Esophagus muscularis mucosa (tissue), 4 donors: Measurements from ENCODE around the gene LGALS16.

ENCODE experiments used
- CTCF ChIP-seq, 3 experiments: fragments of 200-600 bp in 2 of 3; fragments of 450-650 bp in 1 of 3; sonication (generic) in 2 of 3; IDR thresholded peaks; one replicate each; pipeline ENCODE4 v1.5.1; 2017 to 2019; ENCODE audit warnings: antibody characterized with exemption in 3 of 3, mild to moderate bottlenecking in 2 of 3, moderate library complexity in 1 of 3
- EP300 ChIP-seq: sonication (generic); formaldehyde crosslinking; IDR thresholded peaks from one replicate; pipeline ENCODE4 v1.6.1; 2017; ENCODE audit warnings: antibody characterized with exemption
- POLR2A ChIP-seq: fragments of 450-650 bp; IDR thresholded peaks from one replicate; pipeline ENCODE4 v1.6.1; 2017; ENCODE audit warnings: antibody characterized with exemption, moderate library complexity, mild to moderate bottlenecking, low read depth

GRCh38 chr19:39655613-39656012 is at the start of gene LGALS16:
- no peak for TF ChIP-seq CTCF (IDR thresholded peaks at IDR 0.05)
- no peak for TF ChIP-seq POLR2A
- TF ChIP-seq EP300, result no peak
